Measurements from ENCODE around the gene CENPM.
"Not testable (repeated sequence)": the region's sequence is repeated elsewhere in the genome, so short reads cannot be mapped to it uniquely, and the experiment has no call there.

Gene CENPM

GRCh38 chr22:41951898-41952474, 5.0 kb upstream of the CENPM start, which contains the start of gene SMIM45:
SMIM45 (plus strand) TSS chr22:41952150.
- Histone ChIP-seq H2AFZ (ENCODE audit: low read length) (no peak within 1 kb of the TSS), H3K27me3 (ENCODE audit: insufficient read depth, low read length, poor library complexity, severe bottlenecking) (no peaks in the 10 kb centered on the region), H3F3A (ENCODE audit: low read depth) (no peaks in the 10 kb centered on the region), H4K20me1 (ENCODE audit: insufficient read depth, low read length, poor library complexity, severe bottlenecking) (no peaks in the 10 kb centered on the region), H3K36me3 (ENCODE audit: insufficient read depth, low read length) (no peaks in the 10 kb centered on the region), H3K4me2 (ENCODE audit: low read depth, low read length, poor library complexity, severe bottlenecking) (no peak within 1 kb of the TSS), H3K4me1 (ENCODE audit: insufficient read depth, low read length, poor library complexity, severe bottlenecking) (peaks cover 34% of the 10 kb centered on the region), H3K9ac (ENCODE audit: low read depth, low read length, poor library complexity, severe bottlenecking) (no peak within 1 kb of the TSS), H3K9me3 (ENCODE audit: insufficient read depth, low read depth, low read length) (no peaks in the 10 kb centered on the region), H3K4me3 (ENCODE audit: low read length, poor library complexity, severe bottlenecking) (no peak within 1 kb of the TSS), H3K79me2 (ENCODE audit: insufficient read depth, low read length) (peaks cover 20% of the 10 kb centered on the region), H3K9me2 (replicated peaks; ENCODE audit: low read depth, low read length) (no peaks in the 10 kb centered on the region)
- no peak for TF ChIP-seq CTCF (conservative IDR thresholded peaks at IDR 0.05; ENCODE audit: low read length)
- no peak for TF ChIP-seq EZH2phosphoT487 (IDR thresholded peaks at IDR 0.05; ENCODE audit: borderline replicate concordance)

GRCh38 chr22:41949297-41949965, 2.5 kb upstream of the CENPM start:
- peak overlapping the region; percentile 84 for H3K4me3 ChIP-seq (ENCODE audit: low read length, poor library complexity, severe bottlenecking)
- H3K4me1 ChIP-seq (ENCODE audit: insufficient read depth, low read length, poor library complexity, severe bottlenecking) = peaks cover 42% of the 10 kb centered on the region
- H3K36me3 ChIP-seq (ENCODE audit: insufficient read depth, low read length) = peaks cover 7% of the 10 kb centered on the region
- H3K9me3 ChIP-seq (ENCODE audit: insufficient read depth, low read depth, low read length) = no peaks in the 10 kb centered on the region
- peaks cover 41% of the 10 kb centered on the region for H3K79me2 ChIP-seq (ENCODE audit: insufficient read depth, low read length)
- TF ChIP-seq CTCF (conservative IDR thresholded peaks at IDR 0.05; ENCODE audit: low read length) = no peak
- no peak for TF ChIP-seq EZH2phosphoT487 (IDR thresholded peaks at IDR 0.05; ENCODE audit: borderline replicate concordance)
- H3K9me2 ChIP-seq (replicated peaks; ENCODE audit: low read depth, low read length) = no peaks in the 10 kb centered on the region
- peak overlapping the region; percentile 89 for H3K4me2 ChIP-seq (ENCODE audit: low read depth, low read length, poor library complexity, severe bottlenecking)
- no peaks in the 10 kb centered on the region for H3F3A ChIP-seq (ENCODE audit: low read depth)
- H2AFZ ChIP-seq (ENCODE audit: low read length) = no peak overlapping the region
- H3K9ac ChIP-seq (ENCODE audit: low read depth, low read length, poor library complexity, severe bottlenecking) = peak overlapping the region; percentile 52
- no peaks in the 10 kb centered on the region for H3K27me3 ChIP-seq (ENCODE audit: insufficient read depth, low read length, poor library complexity, severe bottlenecking)
- H4K20me1 ChIP-seq (ENCODE audit: insufficient read depth, low read length, poor library complexity, severe bottlenecking) = peaks cover 10% of the 10 kb centered on the region

GRCh38 chr22:41948928-41949296, 2.0 kb upstream of the CENPM start:
- H3K9me3 ChIP-seq (ENCODE audit: insufficient read depth, low read depth, low read length); H3K36me3 ChIP-seq (ENCODE audit: insufficient read depth, low read length); H3K27me3 ChIP-seq (ENCODE audit: insufficient read depth, low read length, poor library complexity, severe bottlenecking); H2AFZ ChIP-seq (ENCODE audit: low read length); H3F3A ChIP-seq (ENCODE audit: low read depth); H3K9me2 ChIP-seq (replicated peaks; ENCODE audit: low read depth, low read length): not testable (repeated sequence)
- Histone ChIP-seq H3K4me1 (ENCODE audit: insufficient read depth, low read length, poor library complexity, severe bottlenecking) (peaks cover 44% of the 10 kb centered on the region), H3K4me3 (ENCODE audit: low read length, poor library complexity, severe bottlenecking) (peak overlapping the region; percentile 84), H3K79me2 (ENCODE audit: insufficient read depth, low read length) (peaks cover 46% of the 10 kb centered on the region), H3K9ac (ENCODE audit: low read depth, low read length, poor library complexity, severe bottlenecking) (peak overlapping the region; percentile 52), H4K20me1 (ENCODE audit: insufficient read depth, low read length, poor library complexity, severe bottlenecking) (peaks cover 10% of the 10 kb centered on the region), H3K4me2 (ENCODE audit: low read depth, low read length, poor library complexity, severe bottlenecking) (peak overlapping the region; percentile 89)
